Erythroblast (primary cell): ENCODE results near the gene TSGA10.
"Not testable (repeated sequence)": the region's sequence is repeated elsewhere in the genome, so short reads cannot be mapped to it uniquely, and the experiment has no call there.

ENCODE experiments used
- DNase-seq, 2 experiments: peaks; one replicate each; lab custom pipeline; 2025; lab: John Stamatoyannopoulos, UW
- GATA1 ChIP-seq: IDR thresholded peaks from 2 replicates; pipeline ENCODE4 v1.6.1; 2011; ENCODE audit warnings: low read depth, mild to moderate bottlenecking, control low read depth, low read length, moderate library complexity
- POLR2A ChIP-seq: IDR thresholded peaks from 2 replicates; pipeline ENCODE4 v1.6.1; 2011; ENCODE audit warnings: mild to moderate bottlenecking, low read length

TSGA10 gene

GRCh38 chr2:99067871-99068625 is 86.7 kb downstream of the TSGA10 start:
- TF ChIP-seq GATA1 (no peak), POLR2A (no peak)
- no peak for DNase-seq

GRCh38 chr2:99066075-99066958 is 88.4 kb downstream of the TSGA10 start:
- DNase-seq = peak; percentile 64 to 71

GRCh38 chr2:99049187-99049586 is 105.6 kb downstream of the TSGA10 start:
- not testable (repeated sequence) for DNase-seq

More at GRCh38 chr2:99066075-99066958, 88.4 kb downstream of the TSGA10 start:
- TF ChIP-seq POLR2A = no peak
- peak; percentile 37 for TF ChIP-seq GATA1

GRCh38 chr2:99040736-99041300 is 113.9 kb downstream of the TSGA10 start:
- peak in 1 of 2 experiments; percentile 10 for DNase-seq

GRCh38 chr2:99035920-99036319 is 118.8 kb downstream of the TSGA10 start:
- DNase-seq = no peak
- TF ChIP-seq GATA1 = no peak

- TF ChIP-seq POLR2A = no peak
- TF ChIP-seq GATA1 = no peak
- DNase-seq = no peak
Observed at GRCh38 chr2:99032786-99033185, 122.0 kb downstream of the TSGA10 start.

DNA sequence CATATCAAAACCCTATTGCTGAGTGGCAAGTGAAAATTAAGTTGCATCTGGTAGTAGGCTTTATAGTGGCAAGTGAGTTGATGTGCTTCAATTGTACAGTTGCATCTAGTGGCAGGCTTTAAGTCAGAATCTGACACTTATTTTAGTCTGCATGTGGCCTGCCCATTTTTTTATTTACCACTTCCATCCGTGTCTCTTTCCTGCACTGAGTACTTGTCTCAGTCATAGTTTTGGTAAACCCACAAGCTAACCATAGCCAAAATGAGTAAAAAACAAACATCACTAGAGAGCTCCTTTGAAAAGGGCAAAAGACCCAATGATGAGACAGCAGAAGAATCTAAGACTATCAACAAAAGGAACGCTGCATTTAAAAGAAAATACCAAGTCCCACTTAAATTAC is 122.7 kb downstream of the TSGA10 start:
- no peak for DNase-seq
- TF ChIP-seq GATA1 = no peak
- no peak for TF ChIP-seq POLR2A

- no peak for DNase-seq
- TF ChIP-seq POLR2A = no peak
- TF ChIP-seq GATA1 = no peak
Observed at GRCh38 chr2:99031481-99031880, 123.3 kb downstream of the TSGA10 start.

DNA sequence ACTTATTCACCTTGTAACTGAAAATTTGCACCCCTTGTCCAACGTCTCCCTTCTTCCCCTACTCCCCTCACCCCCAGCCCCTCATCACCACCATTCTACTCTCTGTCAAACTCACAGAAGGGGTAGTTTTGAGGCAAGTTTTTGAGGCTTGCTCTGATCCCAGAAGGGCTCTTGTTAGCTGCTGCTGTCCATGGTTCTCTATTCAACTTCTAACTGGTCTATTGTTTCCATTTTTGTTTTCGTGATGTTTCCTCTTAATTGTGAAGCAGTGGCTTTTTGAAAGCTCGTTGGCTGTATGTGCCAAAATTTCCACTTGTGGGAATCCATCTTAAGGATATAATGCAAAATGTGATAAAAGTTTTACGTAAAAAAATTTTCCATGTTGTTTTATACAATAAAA is 126.2 kb downstream of the TSGA10 start:
- no peak for DNase-seq
- TF ChIP-seq GATA1 = no peak
- TF ChIP-seq POLR2A = no peak

DNA sequence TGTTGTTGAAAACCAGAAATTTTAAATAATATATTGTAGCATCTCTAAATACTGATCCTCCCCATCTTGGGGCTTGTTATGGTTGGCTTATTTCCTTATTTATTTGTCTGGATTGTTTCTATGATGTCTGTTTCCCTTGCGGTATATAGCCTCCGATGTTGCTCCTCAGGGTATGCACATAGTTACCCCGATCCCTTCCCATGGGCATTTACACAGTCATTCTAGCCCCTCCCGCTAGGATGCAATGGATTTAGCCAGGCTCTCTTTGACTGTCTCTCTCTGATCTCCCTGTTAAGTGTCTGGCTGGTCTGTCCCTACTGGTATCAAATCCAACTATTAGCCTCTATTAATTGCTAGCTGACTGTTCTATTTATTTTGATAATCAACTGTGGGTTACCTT is 126.9 kb downstream of the TSGA10 start:
- no peak for DNase-seq
- TF ChIP-seq POLR2A (no peak), GATA1 (no peak)

DNA sequence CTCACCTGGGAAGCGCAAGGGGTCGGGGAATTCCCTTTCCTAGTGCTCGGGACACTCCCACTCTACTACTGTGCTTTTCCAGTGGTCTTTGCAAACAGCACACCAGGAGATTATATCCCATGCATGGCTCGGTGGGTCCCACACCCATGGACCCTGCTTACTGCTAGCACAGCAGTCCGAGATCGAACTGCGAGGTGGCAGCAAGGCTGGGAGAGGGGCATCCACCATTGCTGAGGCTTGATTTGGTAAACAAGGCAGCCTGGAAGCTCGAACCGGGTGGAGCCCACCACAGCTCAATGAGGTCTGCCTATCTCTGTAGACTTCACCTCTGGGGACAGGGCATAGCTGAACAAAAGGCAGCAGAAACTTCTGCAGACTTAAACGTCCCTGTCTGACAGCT is 154.0 kb downstream of the TSGA10 start:
- TF ChIP-seq POLR2A (no peak), GATA1 (no peak)
- DNase-seq = no peak

GRCh38 chr2:98988695-98989094 is 166.0 kb downstream of the TSGA10 start:
- DNase-seq = not testable (repeated sequence)

- no peak for DNase-seq
- TF ChIP-seq POLR2A (no peak), GATA1 (no peak)
Observed at GRCh38 chr2:98985905-98986666, 168.7 kb downstream of the TSGA10 start.

- no peak for DNase-seq
- TF ChIP-seq POLR2A (no peak), GATA1 (no peak)
Observed at GRCh38 chr2:98975611-98976010, 179.1 kb downstream of the TSGA10 start.
